Psoas muscle (tissue), 8 donors: Measurements from ENCODE around the gene ERC2. TPM values are rescaled to one million over a fixed set of nuclear protein-coding genes. Genes with fewer than 3 reads are reported as not detected.

ENCODE experiments used
- ATAC-seq, 4 donors: fragments of 200-7000 bp; cut with Tn5 transposase; one replicate each; pipeline ENCODE4 v1.9.1; 2020; ENCODE audit warnings: moderate library complexity in 3 of 4, mild to moderate bottlenecking in 2 of 4
- DNase-seq, 2 donors: peaks; one replicate each; pipeline ENCODE4 v3.0.0-alpha.2; 2020
- H3K27ac ChIP-seq: fragments of 200-600 bp; one replicate; pipeline ENCODE4 v1.8.0; 2022
- H3K27me3 ChIP-seq, 3 donors: fragments of 200-600 bp in 1 of 3; one replicate each; pipeline versions ENCODE4 v1.6.1 to v1.8.0; 2013 to 2022; ENCODE audit warnings: low read length in 2 of 3, mild to moderate bottlenecking in 2 of 3, moderate library complexity in 1 of 3; ENCODE audit not compliant: insufficient read depth in 3 of 3
- H3K36me3 ChIP-seq, 2 donors: fragments of 200-600 bp in 1 of 2; one replicate each; pipeline versions ENCODE4 v1.6.1 to v1.8.0; 2013 to 2022; ENCODE audit warnings: low read depth in 1 of 2, mild to moderate bottlenecking in 1 of 2, moderate library complexity in 1 of 2; ENCODE audit not compliant: insufficient read depth in 1 of 2
- H3K4me1 ChIP-seq: fragments of 200-600 bp; one replicate; pipeline ENCODE4 v1.8.0; 2022
- H3K4me3 ChIP-seq: fragments of 200-600 bp; one replicate; pipeline ENCODE4 v1.8.0; 2022; ENCODE audit warnings: mild to moderate bottlenecking
- H3K9me3 ChIP-seq: fragments of 200-600 bp; one replicate; pipeline ENCODE4 v1.8.0; 2022
- CTCF ChIP-seq: fragments of 200-600 bp; IDR thresholded peaks from one replicate; pipeline ENCODE4 v1.8.0; 2022; ENCODE audit warnings: antibody characterized with exemption
- WGBS, 3 donors: extraction: QIAGEN DNeasy Blood & Tissue Kit; methylation state at CpG; one replicate each; pipeline versions ENCODE4 v1.1.6 to v1.1.7; 2013; 5-methylcytosine and 5-hydroxymethylcytosine counted together
- intact Hi-C, 2 donors: fragments of 100-400 bp; cut with DNase I; formaldehyde crosslinking; loops; one replicate each; pipeline versions ENCODE4 v1.11.0 to v1.14.2; 2022
- polyA plus RNA-seq, 3 donors: library from polyadenylated mRNA; stranded (reverse); fragments of 200-250 nt; gene quantifications; one replicate each; pipeline ENCODE4 v1.2.3, GENCODE V29; 2013
- total RNA-seq, 4 donors: library from RNA; stranded (reverse); fragmentation: NEBNext Ultra II Directional in 2 of 4; extraction: Animal tissue kit (Norgen Biotek cat#: 25700) in 2 of 4; gene quantifications; one replicate each; pipeline versions ENCODE4 v1.2.1 to v1.2.4, GENCODE V29; 2021 to 2023
- donor health status: healthy with polysubstance abuse.
- donor health status: DM: no; HTN: no; CAD: no; lungs with moderate emphysema.
- donor health status: Bipolar disorder and iron deficiency.
- donor health status: healthy.
- donor health status: DM: yes; HTN: yes; CAD: no.
- donor health status: DM: no; HTN: no; CAD: no.
- donor health status: DM: no; HTN: no; CAD: no.
- donor health status: DM: yes; HTN: yes; CAD: no.

ERC2 gene
- total and polyA plus RNA-seq, 7 donors, result 0.04 to 0.15 TPM; not detected in 5

DNA sequence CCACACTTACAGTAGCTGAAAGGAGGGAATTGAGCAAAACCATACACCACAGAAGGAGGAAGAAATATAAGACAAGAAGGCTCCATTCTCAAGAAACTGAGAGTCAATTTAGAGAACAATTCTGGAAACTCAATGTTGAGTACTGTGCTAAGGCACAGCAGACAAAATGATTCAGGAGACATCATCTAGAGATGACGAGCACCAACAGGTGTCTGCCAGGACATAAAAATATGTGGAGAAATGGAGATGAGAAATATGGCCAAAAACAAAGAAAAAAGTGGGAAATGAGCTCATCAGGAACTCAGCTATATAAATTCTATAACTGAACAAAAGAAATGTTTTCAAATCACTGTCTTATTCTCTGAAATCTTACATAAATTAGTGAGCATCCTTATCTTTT is 343.7 kb downstream of the ERC2 start:
- H3K9me3 ChIP-seq, result no peaks in the 10 kb centered on the region
- WGBS, 3 donors, result 14 to 26% (median 20%) methylated on average over 1 of the region's 1 CpG
- H3K4me1 ChIP-seq, result no peaks in the 10 kb centered on the region
- ATAC-seq (no peak), DNase-seq (no peak)
- no peak overlapping the region for H3K27ac ChIP-seq
- intact Hi-C loops, result no loop called here
- no peak overlapping the region for H3K4me3 ChIP-seq
- TF ChIP-seq CTCF, result no peak
- H3K36me3 ChIP-seq, result no peaks in the 10 kb centered on the region
- no peaks in the 10 kb centered on the region for H3K27me3 ChIP-seq

- intact Hi-C loops, result no loop called here
- H3K4me1 ChIP-seq, result no peaks in the 10 kb centered on the region
- no peak overlapping the region for H3K4me3 ChIP-seq
- no peak for TF ChIP-seq CTCF
- H3K27me3 ChIP-seq, result no peaks in the 10 kb centered on the region
- ATAC-seq (no peak), DNase-seq (no peak)
- no peaks in the 10 kb centered on the region for H3K36me3 ChIP-seq
- H3K27ac ChIP-seq, result no peak overlapping the region
- H3K9me3 ChIP-seq, result no peaks in the 10 kb centered on the region
- 85 to 91% (median 86%) methylated on average over 3 of the region's 3 CpGs for WGBS, 3 donors
Observed at GRCh38 chr3:56123487-56123886, 344.8 kb downstream of the ERC2 start.

DNA sequence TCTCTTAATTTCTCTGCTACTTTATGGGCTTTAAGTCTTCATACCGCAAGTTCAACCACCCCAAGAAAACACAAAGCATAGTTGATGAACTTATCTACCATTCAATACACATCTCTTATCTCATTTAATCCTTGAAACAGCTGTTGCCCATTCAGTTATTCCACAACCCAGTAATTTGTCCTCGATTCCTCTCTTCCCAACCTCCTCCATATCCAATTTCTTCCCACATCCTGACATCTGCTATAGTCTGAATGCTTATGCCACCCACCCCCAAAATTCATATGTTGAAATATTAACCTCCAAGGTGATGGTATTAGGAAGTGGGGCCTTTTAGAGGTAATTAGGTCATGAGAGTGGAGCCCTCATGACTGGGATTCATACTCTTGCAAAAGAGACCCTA is 345.4 kb downstream of the ERC2 start:
- Histone ChIP-seq H3K4me3 (no peak overlapping the region), H3K9me3 (no peaks in the 10 kb centered on the region), H3K4me1 (no peaks in the 10 kb centered on the region), H3K27ac (no peak overlapping the region), H3K27me3 (no peaks in the 10 kb centered on the region), H3K36me3 (no peaks in the 10 kb centered on the region)
- no peak for DNase-seq
- ATAC-seq, result no peak
- 49 to 75% (median 59%) methylated on average over 2 of the region's 2 CpGs for WGBS, 3 donors
- no peak for TF ChIP-seq CTCF
- intact Hi-C loops, result no loop called here

- Histone ChIP-seq H3K4me1 (no peaks in the 10 kb centered on the region), H3K27ac (no peak overlapping the region), H3K4me3 (no peak overlapping the region), H3K27me3 (no peaks in the 10 kb centered on the region), H3K36me3 (no peaks in the 10 kb centered on the region), H3K9me3 (no peaks in the 10 kb centered on the region)
- WGBS, 3 donors, result 78 to 91% (median 79%) methylated on average over 2 of the region's 2 CpGs
- no peak for TF ChIP-seq CTCF
- intact Hi-C loops, result no loop called here
- no peak for DNase-seq
- no peak for ATAC-seq
Observed at GRCh38 chr3:56121716-56122115, 346.6 kb downstream of the ERC2 start.

- peaks cover 0 to 2% (median 0%) of the 10 kb centered on the region in 3 donors for H3K27me3 ChIP-seq
- WGBS, 3 donors, result 50 to 61% (median 52%) methylated on average over 5 of the region's 5 CpGs
- intact Hi-C loops, result no loop called here
- no peak overlapping the region for H3K4me3 ChIP-seq
- no peaks in the 10 kb centered on the region for H3K9me3 ChIP-seq
- no peak for TF ChIP-seq CTCF
- no peaks in the 10 kb centered on the region for H3K4me1 ChIP-seq
- ATAC-seq (peak in 1 of 4 donors; percentile 65), DNase-seq (peak; percentile 35 to 70)
- H3K36me3 ChIP-seq, result no peaks in the 10 kb centered on the region
- H3K27ac ChIP-seq, result no peak overlapping the region
Observed at GRCh38 chr3:56119575-56120349, 348.5 kb downstream of the ERC2 start.
